ENCODE results near the gene KCND3. TPM values are rescaled to one million over a fixed set of nuclear protein-coding genes. Genes with fewer than 3 reads are reported as not detected.
A peak's percentile ranks its signal among the peaks of the same experiment; 100 is the strongest.

KCND3 gene
- total RNA-seq, 1 donor from 2014 or later, result 0.81 TPM

DNA sequence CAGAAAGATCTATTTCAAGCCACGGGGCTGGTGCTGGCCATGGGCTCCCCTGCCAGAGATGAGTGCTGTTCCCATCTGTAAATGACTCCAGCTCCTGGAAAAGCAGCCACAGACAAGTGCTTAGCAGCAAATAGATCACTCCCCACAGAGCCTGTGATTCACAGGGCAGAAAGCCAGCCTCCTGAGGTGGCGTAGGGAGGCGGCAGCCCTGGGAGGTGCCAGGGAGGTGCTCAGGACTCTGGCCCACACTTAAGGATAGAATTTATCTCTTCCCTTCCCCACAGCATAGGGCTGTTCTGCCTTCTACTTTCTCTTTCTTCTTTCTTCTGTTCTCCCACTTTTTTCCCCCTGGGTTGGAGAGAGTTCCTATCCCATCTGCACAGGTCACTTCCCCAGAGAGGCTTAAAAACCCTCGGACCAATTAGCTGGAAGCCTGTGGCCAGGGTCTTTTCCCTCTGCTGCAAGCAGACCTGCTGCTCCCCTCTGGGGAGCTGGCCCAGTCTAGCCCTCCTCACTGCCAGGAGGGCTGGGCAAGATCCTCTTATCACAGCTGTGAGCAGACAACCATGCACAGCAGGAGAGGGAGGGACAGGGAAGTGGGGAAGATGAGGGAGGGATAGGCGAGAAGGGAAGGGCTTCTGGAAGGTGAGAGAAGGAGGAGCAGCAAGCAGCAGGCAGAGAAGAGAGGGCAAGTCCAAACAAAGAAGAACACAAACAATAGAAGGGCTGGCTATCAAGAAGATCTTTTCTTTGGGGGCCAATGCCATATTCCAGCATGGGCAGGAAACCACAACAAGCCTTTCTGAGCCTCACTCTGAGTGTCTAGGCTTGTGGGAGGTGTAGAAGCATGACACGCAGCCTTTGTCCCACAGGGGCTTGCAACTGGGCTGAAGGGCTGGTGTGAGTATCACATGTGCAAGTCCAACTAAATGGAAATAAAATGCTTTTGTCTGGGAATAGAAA is 41.0 kb downstream of the KCND3 start:
- Mint-ChIP-seq H3K27me3 (peaks cover 24% of the 10 kb centered on the region), H3K36me3 (ENCODE audit: insufficient read depth) (no peaks in the 10 kb centered on the region), H3K4me3 (ENCODE audit: low read depth) (no peak overlapping the region), H3K9me3 (ENCODE audit: low read depth) (no peaks in the 10 kb centered on the region), H3K4me1 (ENCODE audit: low read depth) (peaks cover 3% of the 10 kb centered on the region), H3K27ac (no peak overlapping the region)
- DNase-seq (ENCODE audit: low spot score, unreplicated experiment), result no peak
- TF ChIP-seq, protein P1, sequence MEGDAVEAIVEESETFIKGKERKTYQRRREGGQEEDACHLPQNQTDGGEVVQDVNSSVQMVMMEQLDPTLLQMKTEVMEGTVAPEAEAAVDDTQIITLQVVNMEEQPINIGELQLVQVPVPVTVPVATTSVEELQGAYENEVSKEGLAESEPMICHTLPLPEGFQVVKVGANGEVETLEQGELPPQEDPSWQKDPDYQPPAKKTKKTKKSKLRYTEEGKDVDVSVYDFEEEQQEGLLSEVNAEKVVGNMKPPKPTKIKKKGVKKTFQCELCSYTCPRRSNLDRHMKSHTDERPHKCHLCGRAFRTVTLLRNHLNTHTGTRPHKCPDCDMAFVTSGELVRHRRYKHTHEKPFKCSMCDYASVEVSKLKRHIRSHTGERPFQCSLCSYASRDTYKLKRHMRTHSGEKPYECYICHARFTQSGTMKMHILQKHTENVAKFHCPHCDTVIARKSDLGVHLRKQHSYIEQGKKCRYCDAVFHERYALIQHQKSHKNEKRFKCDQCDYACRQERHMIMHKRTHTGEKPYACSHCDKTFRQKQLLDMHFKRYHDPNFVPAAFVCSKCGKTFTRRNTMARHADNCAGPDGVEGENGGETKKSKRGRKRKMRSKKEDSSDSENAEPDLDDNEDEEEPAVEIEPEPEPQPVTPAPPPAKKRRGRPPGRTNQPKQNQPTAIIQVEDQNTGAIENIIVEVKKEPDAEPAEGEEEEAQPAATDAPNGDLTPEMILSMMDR (IDR thresholded peaks at IDR 0.05; ENCODE audit: unreplicated experiment), result no peak

DNA sequence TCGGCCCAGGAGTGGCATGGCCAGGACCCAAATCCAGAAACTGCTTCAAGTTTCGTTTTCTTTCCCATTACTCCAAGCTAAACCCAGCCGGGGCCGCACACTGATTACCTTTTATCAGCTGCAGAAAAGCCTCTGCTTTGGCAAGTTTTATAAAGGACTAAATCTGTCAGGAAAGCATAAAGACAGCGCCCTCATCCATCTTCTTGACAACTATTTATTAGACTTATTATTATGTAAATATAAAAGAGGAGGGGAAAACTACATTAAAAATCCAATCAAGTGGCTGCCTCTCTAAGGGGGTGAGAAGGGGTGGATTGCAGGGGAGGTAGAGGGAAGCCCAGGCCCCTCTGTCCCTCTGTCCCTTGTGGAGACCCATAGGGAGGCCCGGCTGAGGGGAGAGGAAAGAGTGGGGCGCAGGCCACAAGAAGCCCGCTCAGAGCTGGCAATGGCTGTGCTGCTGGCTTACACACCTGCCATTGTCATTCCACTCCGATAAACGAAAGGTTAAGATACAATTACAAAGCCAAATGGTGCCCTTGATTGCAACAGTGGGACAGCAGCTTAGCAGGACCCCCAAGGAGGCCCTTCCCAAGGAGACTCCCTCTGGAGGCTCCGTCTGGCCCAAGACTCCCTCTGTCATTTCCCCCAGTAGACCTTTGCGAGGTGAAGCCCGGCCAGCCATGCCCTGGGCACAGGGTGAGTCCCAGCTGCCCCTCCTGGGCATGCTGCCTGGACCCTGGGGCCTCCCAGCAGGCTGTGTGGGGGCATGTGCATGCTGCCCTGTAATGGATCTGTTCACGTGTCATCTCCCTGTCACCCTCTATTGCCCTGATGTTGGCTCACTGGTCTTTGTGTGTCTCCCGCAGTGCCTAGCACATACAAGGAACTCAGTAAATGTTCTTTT is 45.4 kb downstream of the KCND3 start:
- peaks cover 3% of the 10 kb centered on the region for H3K4me1 Mint-ChIP-seq (ENCODE audit: low read depth)
- H3K27me3 Mint-ChIP-seq, result peaks cover 6% of the 10 kb centered on the region
- H3K4me3 Mint-ChIP-seq (ENCODE audit: low read depth), result no peak overlapping the region
- no peak for DNase-seq (ENCODE audit: low spot score, unreplicated experiment)
- no peaks in the 10 kb centered on the region for H3K9me3 Mint-ChIP-seq (ENCODE audit: low read depth)
- H3K27ac Mint-ChIP-seq, result no peak overlapping the region
- H3K36me3 Mint-ChIP-seq (ENCODE audit: insufficient read depth), result no peaks in the 10 kb centered on the region
- TF ChIP-seq, protein P1 (IDR thresholded peaks at IDR 0.05; ENCODE audit: unreplicated experiment), result no peak

- Mint-ChIP-seq H3K9me3 (ENCODE audit: low read depth) (no peaks in the 10 kb centered on the region), H3K36me3 (ENCODE audit: insufficient read depth) (no peaks in the 10 kb centered on the region), H3K4me3 (ENCODE audit: low read depth) (no peak overlapping the region), H3K27me3 (no peaks in the 10 kb centered on the region), H3K4me1 (ENCODE audit: low read depth) (no peaks in the 10 kb centered on the region), H3K27ac (peak overlapping the region; percentile 62)
- DNase-seq (ENCODE audit: low spot score, unreplicated experiment), result no peak
- TF ChIP-seq, protein P1 (IDR thresholded peaks at IDR 0.05; ENCODE audit: unreplicated experiment), result no peak
These were observed 46.4 kb downstream of the KCND3 start for GRCh38 chr1:111943066-111943465.

GRCh38 chr1:111938536-111938935 is 50.9 kb downstream of the KCND3 start:
- H3K4me3 Mint-ChIP-seq (ENCODE audit: low read depth), result no peak overlapping the region

More at GRCh38 chr1:111938536-111938935, 50.9 kb downstream of the KCND3 start:
- no peak overlapping the region for H3K27ac Mint-ChIP-seq
- H3K4me1 Mint-ChIP-seq (ENCODE audit: low read depth), result no peaks in the 10 kb centered on the region
- TF ChIP-seq, protein P1 (IDR thresholded peaks at IDR 0.05; ENCODE audit: unreplicated experiment), result no peak
- no peaks in the 10 kb centered on the region for H3K27me3 Mint-ChIP-seq
- DNase-seq (ENCODE audit: low spot score, unreplicated experiment), result no peak
- H3K9me3 Mint-ChIP-seq (ENCODE audit: low read depth), result no peaks in the 10 kb centered on the region
- no peaks in the 10 kb centered on the region for H3K36me3 Mint-ChIP-seq (ENCODE audit: insufficient read depth)

Measured in progenitor cell of endocrine pancreas (in vitro differentiated cells).